Lower leg skin (tissue), 3 donors: Measurements from ENCODE around the gene CNOT1.

Experiments
- CTCF ChIP-seq, 3 donors: fragments of 450-650 bp; IDR thresholded peaks; one replicate each; pipeline ENCODE4 v1.5.1; 2016; ENCODE audit warnings: antibody characterized with exemption in 3 of 3, mild to moderate bottlenecking in 3 of 3, moderate library complexity in 2 of 3
- POLR2A ChIP-seq, 2 donors: fragments of 450-650 bp; IDR thresholded peaks; one replicate each; pipeline ENCODE4 v1.6.1; 2016 to 2017; ENCODE audit warnings: antibody characterized with exemption in 2 of 2, mild to moderate bottlenecking in 1 of 2, moderate library complexity in 1 of 2

DNA sequence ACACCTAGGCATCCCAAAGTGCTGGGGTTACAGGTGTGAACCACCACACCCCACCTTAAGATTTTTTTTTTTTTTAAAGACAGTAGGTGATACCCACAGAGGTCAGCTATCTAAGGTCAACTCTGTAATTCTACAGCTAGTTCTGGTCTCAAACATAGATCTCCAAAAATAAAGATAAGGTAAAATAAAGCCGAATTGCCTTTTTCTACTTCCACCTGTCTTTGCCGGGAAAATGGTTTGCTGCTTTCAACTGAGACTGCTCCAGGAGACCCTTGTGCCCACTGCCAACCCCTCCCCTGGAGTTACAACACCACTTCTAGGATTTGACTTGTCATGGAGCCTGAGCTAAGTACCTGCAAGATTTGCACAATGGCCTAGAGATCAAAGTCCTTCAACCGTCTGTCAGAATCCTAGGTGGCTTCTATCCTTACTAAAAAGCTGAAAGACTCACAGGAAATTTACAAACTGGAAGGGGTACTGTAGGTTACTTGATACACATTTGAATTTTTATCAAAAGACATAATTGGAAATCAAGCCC is 4.7 kb upstream of the CNOT1 start:
- TF ChIP-seq CTCF (IDR thresholded peaks at IDR 0.05): no peak
- no peak for TF ChIP-seq POLR2A (IDR thresholded peaks at IDR 0.05)
